SK-N-SH treated with all-trans-retinoic acid at 6 μM for 48 hours (cell line): ENCODE measurements around the gene KLHL29.

Experiments
- ZC3H10 ChIP-seq: fragments of 250-450 bp; sonication (Bioruptor Pico); IDR thresholded peaks from 2 replicates; pipeline ENCODE4 v1.5.1; 2021; ENCODE audit warnings: mild to moderate bottlenecking, moderate library complexity
- ZFP30 ChIP-seq: fragments of 450-650 bp; formaldehyde crosslinking; IDR thresholded peaks from 2 replicates; pipeline ENCODE4 v1.5.0; 2022; ENCODE audit warnings: mild to moderate bottlenecking, moderate library complexity
- TF ChIP-seq, protein P1 (sequence below): fragments of 250-450 bp; sonication (Bioruptor Pico); IDR thresholded peaks from 2 replicates; pipeline ENCODE4 v1.5.1; 2021; ENCODE audit warnings: mild to moderate bottlenecking, moderate library complexity
- TF ChIP-seq, protein P2 (sequence below): fragments of 250-450 bp; sonication (Bioruptor Pico); IDR thresholded peaks from 2 replicates; pipeline ENCODE4 v1.8.0; 2020; ENCODE audit warnings: mild to moderate bottlenecking, moderate library complexity, borderline replicate concordance

DNA sequence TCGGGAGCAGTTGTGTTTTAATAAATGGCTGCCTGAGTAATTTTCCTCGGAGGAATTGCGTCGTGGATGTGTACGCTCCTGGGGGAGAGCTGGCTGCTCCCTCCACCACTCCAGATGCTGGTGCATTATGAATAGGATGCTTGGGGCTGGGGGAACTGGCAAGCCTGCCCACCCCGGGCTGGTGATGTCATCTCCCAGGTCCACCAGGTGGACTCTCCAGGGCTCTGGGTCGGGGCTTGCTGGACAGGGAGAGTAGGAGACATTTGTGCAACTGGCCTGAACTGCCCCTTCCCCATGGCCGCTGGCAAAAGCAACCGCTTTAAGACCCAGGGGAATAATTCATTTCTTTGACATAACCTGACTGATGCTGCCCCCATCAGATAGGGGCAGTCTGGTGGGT, 158.7 kb downstream of the KLHL29 start:
- TF ChIP-seq ZC3H10 (CRISPR knock-in tag) (no peak), ZFP30 (CRISPR knock-in tag) (no peak)
- TF ChIP-seq, protein P1, sequence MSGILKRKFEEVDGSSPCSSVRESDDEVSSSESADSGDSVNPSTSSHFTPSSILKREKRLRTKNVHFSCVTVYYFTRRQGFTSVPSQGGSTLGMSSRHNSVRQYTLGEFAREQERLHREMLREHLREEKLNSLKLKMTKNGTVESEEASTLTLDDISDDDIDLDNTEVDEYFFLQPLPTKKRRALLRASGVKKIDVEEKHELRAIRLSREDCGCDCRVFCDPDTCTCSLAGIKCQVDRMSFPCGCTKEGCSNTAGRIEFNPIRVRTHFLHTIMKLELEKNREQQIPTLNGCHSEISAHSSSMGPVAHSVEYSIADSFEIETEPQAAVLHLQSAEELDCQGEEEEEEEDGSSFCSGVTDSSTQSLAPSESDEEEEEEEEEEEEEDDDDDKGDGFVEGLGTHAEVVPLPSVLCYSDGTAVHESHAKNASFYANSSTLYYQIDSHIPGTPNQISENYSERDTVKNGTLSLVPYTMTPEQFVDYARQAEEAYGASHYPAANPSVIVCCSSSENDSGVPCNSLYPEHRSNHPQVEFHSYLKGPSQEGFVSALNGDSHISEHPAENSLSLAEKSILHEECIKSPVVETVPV (CRISPR knock-in tag) = no peak
- TF ChIP-seq, protein P2, sequence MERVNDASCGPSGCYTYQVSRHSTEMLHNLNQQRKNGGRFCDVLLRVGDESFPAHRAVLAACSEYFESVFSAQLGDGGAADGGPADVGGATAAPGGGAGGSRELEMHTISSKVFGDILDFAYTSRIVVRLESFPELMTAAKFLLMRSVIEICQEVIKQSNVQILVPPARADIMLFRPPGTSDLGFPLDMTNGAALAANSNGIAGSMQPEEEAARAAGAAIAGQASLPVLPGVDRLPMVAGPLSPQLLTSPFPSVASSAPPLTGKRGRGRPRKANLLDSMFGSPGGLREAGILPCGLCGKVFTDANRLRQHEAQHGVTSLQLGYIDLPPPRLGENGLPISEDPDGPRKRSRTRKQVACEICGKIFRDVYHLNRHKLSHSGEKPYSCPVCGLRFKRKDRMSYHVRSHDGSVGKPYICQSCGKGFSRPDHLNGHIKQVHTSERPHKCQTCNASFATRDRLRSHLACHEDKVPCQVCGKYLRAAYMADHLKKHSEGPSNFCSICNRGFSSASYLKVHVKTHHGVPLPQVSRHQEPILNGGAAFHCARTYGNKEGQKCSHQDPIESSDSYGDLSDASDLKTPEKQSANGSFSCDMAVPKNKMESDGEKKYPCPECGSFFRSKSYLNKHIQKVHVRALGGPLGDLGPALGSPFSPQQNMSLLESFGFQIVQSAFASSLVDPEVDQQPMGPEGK (CRISPR knock-in tag) = no peak
